GM19438 (cell line): ENCODE results near the gene NUP93.

Source experiments
- ATAC-seq: cut with Tn5 transposase; IDR thresholded peaks from one replicate; pipeline ENCODE4 v1.9.1; 2021; ENCODE audit warnings: low read depth; ENCODE audit not compliant: unreplicated experiment

NUP93 gene

GRCh38 chr16:56741399-56741798 is 11.5 kb downstream of the NUP93 start:
- no peak for ATAC-seq

- ATAC-seq = no peak
These were observed 12.4 kb downstream of the NUP93 start for GRCh38 chr16:56742030-56742984.

- ATAC-seq = no peak
These were observed 13.9 kb downstream of the NUP93 start for GRCh38 chr16:56743840-56744239.

DNA sequence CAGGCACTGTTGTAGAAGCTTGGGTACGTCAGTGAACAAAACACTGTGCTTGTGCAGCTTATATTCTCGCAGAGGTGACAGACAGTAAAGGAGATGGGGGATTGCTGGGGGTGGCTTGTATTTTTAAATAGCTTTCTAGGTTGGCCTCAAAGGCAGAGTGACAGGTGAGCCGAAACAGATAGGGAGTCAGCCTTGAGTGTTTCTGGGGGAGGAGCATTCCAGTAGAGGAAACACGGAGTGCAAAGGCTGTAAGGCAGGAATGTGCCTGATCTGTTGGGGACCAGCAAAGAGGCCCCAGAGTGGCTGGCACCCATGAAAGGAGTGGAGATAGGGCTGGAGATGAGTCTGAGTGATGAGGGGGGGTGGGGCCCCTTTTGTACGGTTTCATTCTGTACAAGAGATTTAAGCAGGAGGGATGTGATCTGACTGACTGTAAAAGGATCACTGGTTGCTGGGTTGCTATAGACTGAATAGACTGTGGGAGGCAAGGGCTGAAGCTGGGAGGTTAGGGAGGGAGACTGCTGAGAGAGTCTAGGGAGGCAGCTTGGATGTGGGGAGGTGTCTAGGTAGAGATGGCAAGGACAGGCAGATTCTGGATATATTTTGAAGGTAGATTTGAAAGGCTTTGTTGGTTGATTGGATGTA is 15.2 kb downstream of the NUP93 start:
- ATAC-seq = no peak

DNA sequence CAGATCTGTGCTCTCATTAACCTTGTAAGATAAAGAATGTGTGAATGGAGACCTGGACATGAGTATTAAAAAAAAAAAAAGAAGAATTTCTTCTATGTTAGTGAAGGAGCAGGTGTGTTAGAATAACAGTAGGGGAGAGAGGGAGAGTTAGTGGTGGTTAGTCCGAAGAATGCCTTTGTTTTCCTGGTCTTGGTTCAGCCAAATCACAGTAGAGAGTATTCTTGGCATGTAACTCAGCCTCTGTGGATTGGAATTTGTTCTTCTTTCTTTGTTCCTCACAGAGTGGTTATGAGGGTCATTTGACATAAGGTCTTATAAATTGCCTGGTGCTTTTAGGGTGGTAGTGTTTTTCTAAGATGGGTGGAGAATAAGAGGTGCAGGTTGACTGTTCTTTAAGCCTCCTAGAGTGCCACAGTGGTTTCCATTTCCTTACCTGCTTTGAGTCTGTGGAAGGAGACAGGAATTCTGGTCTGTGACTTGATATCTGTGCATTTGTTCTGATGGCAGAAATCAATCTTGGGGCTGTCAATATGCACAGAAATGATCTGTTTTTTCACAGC is 17.6 kb downstream of the NUP93 start:
- ATAC-seq = no peak

DNA sequence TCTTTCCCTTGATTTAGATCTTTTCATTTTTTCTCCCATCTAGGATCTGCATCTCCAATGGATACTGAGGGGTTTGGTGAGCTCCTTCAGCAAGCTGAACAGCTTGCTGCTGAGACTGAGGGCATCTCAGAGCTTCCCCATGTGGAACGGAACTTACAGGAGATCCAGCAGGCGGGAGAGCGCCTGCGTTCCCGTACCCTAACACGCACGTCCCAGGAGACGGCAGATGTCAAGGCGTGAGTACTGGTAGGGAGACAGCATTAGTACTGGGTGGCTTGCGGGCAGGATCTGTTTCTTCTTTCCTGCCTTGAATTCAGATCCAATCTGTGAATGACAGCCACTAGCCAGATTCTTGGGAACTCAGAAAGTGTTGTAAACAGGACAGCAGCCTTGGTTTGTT is 18.3 kb downstream of the NUP93 start:
- ATAC-seq = no peak

DNA sequence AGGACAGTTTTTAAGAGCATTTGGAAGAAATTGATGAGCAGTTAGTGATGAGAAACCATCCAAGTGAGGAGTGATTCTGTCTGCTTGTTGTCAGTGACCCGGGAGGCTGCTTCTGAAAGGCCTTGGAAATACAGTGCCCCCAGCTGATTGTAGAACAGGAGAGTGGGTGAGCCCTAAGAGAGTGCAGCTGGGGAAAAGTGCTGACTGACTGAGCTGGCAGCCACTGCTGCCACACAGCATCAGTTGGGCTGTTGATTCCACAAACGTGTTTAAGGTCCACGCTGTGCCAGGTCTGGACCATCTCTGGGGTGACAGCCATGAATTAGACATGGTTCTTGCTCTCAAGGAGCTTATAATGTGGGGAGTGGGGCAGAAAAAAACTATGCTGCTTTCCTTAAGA is 18.9 kb downstream of the NUP93 start:
- ATAC-seq = no peak

DNA sequence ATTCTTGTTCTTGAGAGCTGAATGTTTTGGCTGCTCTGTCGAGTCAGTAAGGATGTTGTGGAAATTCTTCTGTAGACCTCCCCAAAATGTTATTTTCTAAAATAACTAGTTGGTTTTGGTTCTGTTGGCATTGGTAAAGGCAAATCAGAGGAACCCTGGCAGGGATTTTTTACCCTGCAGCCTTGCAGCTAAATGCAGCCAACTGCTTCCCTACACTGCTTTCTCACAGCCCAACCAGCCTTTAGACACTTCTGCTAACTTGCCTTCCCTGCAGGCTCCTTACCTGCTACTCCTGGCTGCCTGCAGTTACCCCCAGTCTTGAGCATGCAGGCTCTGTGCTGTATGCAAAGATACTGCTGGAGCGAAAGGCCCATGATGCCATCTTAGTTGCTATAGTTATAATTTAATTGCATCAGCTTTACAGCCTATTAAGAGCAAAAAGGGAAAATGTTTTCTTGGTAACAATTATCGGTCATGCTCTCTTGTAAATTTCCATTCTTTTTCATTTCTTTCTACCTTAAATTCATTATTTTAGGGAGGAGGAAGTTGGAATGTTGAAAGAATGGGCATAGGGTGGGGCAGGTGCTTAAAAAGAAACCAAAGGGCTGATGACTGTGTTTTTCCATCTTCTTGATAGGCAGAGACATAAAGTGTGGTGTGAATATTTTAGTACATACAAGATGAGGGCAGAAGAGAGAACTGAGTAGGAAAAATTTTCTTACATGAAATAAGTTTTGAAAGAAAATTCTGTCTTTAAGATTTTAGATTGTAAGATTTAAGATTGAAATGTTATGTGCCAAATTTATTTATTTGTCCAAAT is 20.0 kb downstream of the NUP93 start:
- ATAC-seq = no peak

DNA sequence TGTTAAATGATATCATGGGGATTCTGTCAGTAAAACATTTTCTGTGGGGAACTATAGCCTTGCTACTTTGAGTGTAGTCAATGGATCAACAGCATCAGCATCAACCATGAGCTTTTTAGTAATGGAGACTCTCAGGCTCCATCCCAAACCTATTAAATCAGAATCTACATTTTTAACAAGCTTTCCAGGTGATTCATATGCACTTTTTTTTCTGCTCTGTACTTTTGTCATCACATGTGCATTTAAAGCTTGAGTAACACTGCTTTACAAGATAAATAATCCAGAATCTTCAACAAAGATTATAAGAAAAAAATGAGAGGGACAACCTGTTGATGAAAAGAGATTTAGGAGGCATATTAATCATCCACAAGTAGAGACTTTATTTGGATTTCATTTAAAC is 23.5 kb downstream of the NUP93 start:
- ATAC-seq = no peak

DNA sequence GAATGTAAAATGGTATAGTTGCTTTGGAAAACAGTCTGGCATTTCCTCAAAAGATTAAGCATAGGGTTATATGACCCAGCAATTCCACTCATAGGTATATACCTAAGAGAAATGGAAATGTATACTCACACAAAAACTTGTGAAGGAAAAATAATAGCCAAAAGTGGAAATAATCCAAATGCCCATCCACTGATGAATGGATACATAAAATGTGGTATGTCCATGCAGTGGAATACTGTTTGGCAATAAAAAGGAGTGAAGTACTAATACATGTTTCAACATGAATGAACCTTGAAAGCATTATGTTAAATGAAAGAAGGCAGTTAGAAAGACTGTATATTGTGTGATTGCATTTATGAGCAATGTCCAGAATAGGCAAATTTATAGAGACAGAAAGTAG is 25.1 kb downstream of the NUP93 start:
- ATAC-seq = no peak

- ATAC-seq = no peak
These were observed 28.5 kb downstream of the NUP93 start for GRCh38 chr16:56758432-56758831.

DNA sequence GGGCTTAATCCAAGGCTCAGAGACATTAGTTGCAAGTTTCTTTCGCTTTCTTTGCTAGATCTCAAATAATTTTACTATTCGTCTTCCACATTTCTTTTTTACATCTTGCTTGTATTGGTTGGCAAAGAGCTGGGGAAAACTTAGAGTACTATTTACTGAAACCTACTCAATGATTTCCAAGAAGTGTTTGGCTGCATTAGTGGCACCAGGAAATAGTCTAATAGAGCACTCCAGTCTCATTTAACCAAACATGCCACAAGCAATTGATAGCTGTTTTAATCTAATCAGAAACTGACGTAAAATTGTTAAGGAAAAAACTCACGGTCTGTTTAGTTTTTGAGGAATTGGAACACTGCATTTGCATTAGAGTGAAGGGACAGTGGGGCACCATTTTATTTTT is 29.0 kb downstream of the NUP93 start:
- no peak for ATAC-seq

DNA sequence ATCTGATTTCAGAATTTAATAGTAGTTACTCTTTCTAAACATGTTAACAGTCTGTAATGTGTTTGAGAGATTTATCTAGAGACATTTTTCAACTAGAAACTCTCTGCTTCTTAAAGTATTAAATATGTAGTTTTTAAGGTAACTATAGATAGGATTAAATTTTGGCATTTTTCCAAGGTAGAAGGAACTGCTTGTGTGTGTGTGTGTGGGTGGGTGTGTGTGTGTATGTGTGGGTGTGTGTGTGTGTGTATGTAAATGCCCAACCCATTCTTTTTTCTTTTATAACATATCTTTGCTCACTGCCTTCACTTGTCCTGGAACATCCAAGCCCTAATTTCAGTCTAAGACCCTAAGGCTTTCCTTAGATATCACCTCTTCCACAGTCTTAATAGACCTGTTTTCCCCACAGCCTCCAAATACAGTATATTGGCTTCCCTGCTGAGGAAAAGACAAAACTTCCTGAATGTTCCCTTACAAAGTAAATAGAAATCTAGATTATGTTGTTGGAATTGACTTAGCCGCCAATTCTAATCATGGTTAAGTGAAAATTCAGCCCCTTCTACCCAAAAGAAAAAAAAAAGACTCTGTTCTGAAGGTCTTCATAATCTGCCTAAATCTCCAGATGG is 33.5 kb downstream of the NUP93 start:
- no peak for ATAC-seq

GRCh38 chr16:56764835-56765234 is 34.9 kb downstream of the NUP93 start:
- no peak for ATAC-seq

- no peak for ATAC-seq
These were observed 36.0 kb downstream of the NUP93 start for GRCh38 chr16:56765949-56766348.

GRCh38 chr16:56767024-56767423 is 37.1 kb downstream of the NUP93 start:
- ATAC-seq = no peak

DNA sequence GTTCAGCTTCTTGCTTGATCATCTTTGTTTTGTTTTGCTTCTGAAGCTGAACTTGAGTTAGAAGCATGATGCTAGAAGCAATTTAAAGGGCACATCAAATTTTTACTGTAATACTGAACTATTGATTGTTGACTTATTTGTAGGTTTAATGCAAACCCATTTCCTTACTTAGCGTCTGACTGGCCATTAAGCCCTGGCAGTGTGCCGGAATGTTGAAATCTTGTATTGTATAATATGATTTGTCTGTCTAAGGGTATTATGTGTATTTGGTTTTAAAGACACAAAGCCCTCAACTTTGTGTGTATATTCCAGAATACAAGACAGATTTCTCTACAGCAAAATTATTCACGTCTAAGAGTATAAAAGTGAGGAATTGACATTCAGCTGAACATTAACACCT is 39.7 kb downstream of the NUP93 start:
- ATAC-seq = no peak

- no peak for ATAC-seq
These were observed 41.8 kb downstream of the NUP93 start for GRCh38 chr16:56771558-56772279.

DNA sequence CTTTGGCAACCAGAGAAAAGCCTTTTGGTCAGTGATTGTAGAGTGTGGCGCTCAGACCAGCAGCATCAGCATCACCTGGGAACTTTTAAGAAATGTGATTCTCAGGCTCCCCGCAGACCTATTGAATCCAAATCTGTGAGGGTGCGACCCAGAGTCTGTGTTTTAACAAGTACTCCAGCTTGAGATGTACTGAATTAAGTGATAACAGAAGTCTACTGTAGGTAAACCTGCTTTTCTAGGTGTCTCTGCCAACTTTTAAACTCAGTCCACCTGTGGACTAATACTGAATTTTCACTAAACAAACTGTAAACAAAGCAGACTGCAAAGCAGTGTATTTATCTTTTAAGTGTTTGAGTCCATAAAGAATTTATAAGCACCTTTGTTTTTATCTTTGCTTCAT is 43.6 kb downstream of the NUP93 start:
- ATAC-seq = no peak
